SK-N-SH (cell line): ENCODE data around the gene PTPN6. TPM values are rescaled to one million over a fixed set of nuclear protein-coding genes. Genes with fewer than 3 reads are reported as not detected.

Experiments used
- CTCF ChIA-PET: fragments of 300-600, 350-600 bp; formaldehyde crosslinking; extraction: SDS; loops from one replicate; lab custom pipeline; 2021; lab: Yijun Ruan, JAX
- POLR2A ChIA-PET: fragments of 350-600 bp; sonication (Branson Sonifier 250); formaldehyde crosslinking; extraction: SDS; loops from one replicate; lab custom pipeline; 2020; ENCODE audit warnings: antibody characterized with exemption, inconsistent platforms; lab: Yijun Ruan, JAX
- DNase-seq: peaks from one replicate; pipeline ENCODE4 v3.0.0; 2012
- H2AFZ ChIP-seq: fragments of 200-600 bp; sonication (generic); 2 replicates; pipeline ENCODE4 v1.8.1; 2016; ENCODE audit warnings: antibody characterized with exemption, mild to moderate bottlenecking, low read depth
- H3F3A ChIP-seq: fragments of 200-600 bp; sonication (generic); replicated peaks from 2 replicates; pipeline ENCODE3; 2016; ENCODE audit warnings: antibody characterized with exemption, mild to moderate bottlenecking; ENCODE audit not compliant: insufficient read depth
- H3K27ac ChIP-seq, 2 experiments: fragments of 200-500 bp in 1 of 2; fragments of 200-600 bp in 1 of 2; sonication (Bioruptor generic) in 1 of 2; sonication (generic), shearing (Covaris generic) in 1 of 2; 2 replicates each; pipeline versions ENCODE4 v1.5.1 to v1.6.1; 2014 to 2016; ENCODE audit warnings: low read depth in 2 of 2, inconsistent platforms in 1 of 2, low read length in 1 of 2, mild to moderate bottlenecking in 1 of 2, mixed read lengths in 1 of 2
- H3K27me3 ChIP-seq: fragments of 200-600 bp; sonication (generic), shearing (Covaris generic); 2 replicates; pipeline ENCODE4 v1.6.1; 2016; ENCODE audit warnings: mixed run types; ENCODE audit not compliant: insufficient read depth
- H3K36me3 ChIP-seq, 2 experiments: fragments of 200-500 bp in 1 of 2; fragments of 200-600 bp in 1 of 2; sonication (Bioruptor generic) in 1 of 2; sonication (generic) in 1 of 2; replicated peaks in 1 of 2; 2 replicates each; pipeline versions ENCODE3 to v1.5.1; 2014 to 2016; ENCODE audit warnings: low read length in 1 of 2, mild to moderate bottlenecking in 1 of 2; ENCODE audit not compliant: insufficient read depth in 2 of 2, control insufficient read depth in 1 of 2
- H3K4me1 ChIP-seq, 2 experiments: fragments of 200-500 bp in 1 of 2; fragments of 200-600 bp in 1 of 2; sonication (Bioruptor generic) in 1 of 2; sonication (generic), shearing (Covaris generic) in 1 of 2; 2 replicates each; pipeline versions ENCODE4 v1.5.1 to v1.6.1; 2014 to 2016; ENCODE audit warnings: low read depth in 1 of 2, low read length in 1 of 2, mixed run types in 1 of 2; ENCODE audit not compliant: insufficient read depth in 2 of 2, control insufficient read depth in 1 of 2
- H3K4me2 ChIP-seq: fragments of 200-600 bp; sonication (generic), shearing (Covaris generic); 2 replicates; pipeline ENCODE4 v1.6.1; 2017; ENCODE audit warnings: mixed run types
- H3K4me3 ChIP-seq, 2 experiments: fragments of 200-500 bp in 1 of 2; fragments of 200-600 bp in 1 of 2; sonication (Bioruptor generic) in 1 of 2; sonication (generic), shearing (Covaris generic) in 1 of 2; 2 replicates each; pipeline versions ENCODE4 v1.5.1 to v1.8.1; 2014 to 2016; ENCODE audit warnings: low read depth in 2 of 2, inconsistent platforms in 1 of 2, low read length in 1 of 2, mild to moderate bottlenecking in 1 of 2, mixed read lengths in 1 of 2, moderate library complexity in 1 of 2
- H3K79me2 ChIP-seq: fragments of 200-600 bp; sonication (generic); 2 replicates; pipeline ENCODE4 v1.8.1; 2017; ENCODE audit warnings: mild to moderate bottlenecking; ENCODE audit not compliant: insufficient read depth
- H3K9ac ChIP-seq: fragments of 200-600 bp; sonication (generic); 2 replicates; pipeline ENCODE4 v1.6.1; 2017; ENCODE audit warnings: mixed run types
- H3K9me2 ChIP-seq: fragments of 200-600 bp; sonication (generic); 2 replicates; pipeline ENCODE4 v1.6.1; 2017; ENCODE audit warnings: mixed run types
- H3K9me3 ChIP-seq: fragments of 200-600 bp; sonication (generic); 2 replicates; pipeline ENCODE4 v1.6.1; 2017; ENCODE audit warnings: mixed run types, mild to moderate bottlenecking, moderate library complexity
- H4K20me1 ChIP-seq: fragments of 200-600 bp; sonication (generic); 2 replicates; pipeline ENCODE4 v1.6.1; 2017; ENCODE audit warnings: mild to moderate bottlenecking, mixed run types; ENCODE audit not compliant: insufficient read depth
- CTCF ChIP-seq: fragments of 200-600 bp; sonication (generic); IDR thresholded peaks from 2 replicates; pipeline ENCODE4 v1.6.1; 2017; ENCODE audit warnings: antibody characterized with exemption, mild to moderate bottlenecking, moderate library complexity
- EP300 ChIP-seq, 2 experiments: IDR thresholded peaks; 2 replicates each; pipeline versions ENCODE4 v1.4.0 to v1.6.1; 2012; ENCODE audit warnings: borderline replicate concordance in 1 of 2, low read depth in 1 of 2, low read length in 1 of 2
- EZH2phosphoT487 ChIP-seq: fragments of 200-600 bp; sonication (generic); IDR thresholded peaks from 2 replicates; pipeline ENCODE4 v1.6.1; 2017; ENCODE audit warnings: low read depth, mixed run types, mild to moderate bottlenecking, antibody characterized with exemption, moderate library complexity, borderline replicate concordance
- GABPA ChIP-seq: IDR thresholded peaks from 2 replicates; pipeline ENCODE4 v1.4.0; 2012; ENCODE audit warnings: low read depth, mild to moderate bottlenecking
- GATA2 ChIP-seq: sonication (generic); formaldehyde crosslinking; IDR thresholded peaks from 2 replicates; pipeline ENCODE4 v1.5.0; 2020; ENCODE audit warnings: mild to moderate bottlenecking, missing genetic modification reagents
- IRF3 ChIP-seq: fragments of 150-350 bp; IDR thresholded peaks from 2 replicates; pipeline ENCODE4 v1.6.1; 2016; ENCODE audit warnings: mild to moderate bottlenecking, low read depth, low read length
- MXI1 ChIP-seq: IDR thresholded peaks from 2 replicates; pipeline ENCODE4 v1.6.1; 2012; ENCODE audit warnings: mild to moderate bottlenecking, low read depth, low read length, improper control_type of control experiment
- POLR2AphosphoS5 ChIP-seq: IDR thresholded peaks from 2 replicates; pipeline ENCODE4 v1.6.1; 2012; ENCODE audit warnings: low read depth, low read length
- RCOR1 ChIP-seq: fragments of 150-350 bp; IDR thresholded peaks from 2 replicates; pipeline ENCODE4 v1.6.1; 2017; ENCODE audit warnings: antibody characterized with exemption, low read length
- TEAD4 ChIP-seq: IDR thresholded peaks from 2 replicates; pipeline ENCODE4 v1.4.0; 2012; ENCODE audit warnings: mild to moderate bottlenecking, borderline replicate concordance; ENCODE audit not compliant: insufficient read depth
- WGBS: methylation state at CpG from one replicate; pipeline ENCODE4 v1.1.6; 2017; ENCODE audit warnings: low lambda C conversion rate; 5-methylcytosine and 5-hydroxymethylcytosine counted together
- polyA plus RNA-seq, 3 experiments: library from polyadenylated mRNA; depleted of rRNA; stranded (reverse); fragments of >200 nt; gene quantifications; 2 replicates each; pipeline ENCODE4 v1.2.3, GENCODE V29; 2012
- TF ChIP-seq, protein P1 (sequence below): fragments of 150-350 bp; IDR thresholded peaks from 2 replicates; pipeline ENCODE4 v1.6.1; 2017; ENCODE audit warnings: antibody characterized with exemption, low read length, low read depth, borderline replicate concordance

The PTPN6 gene
- polyA plus RNA-seq, 1 of the 3 experiments (the other 2 are of a cell fraction) = 0.12 TPM

- no peaks in the 10 kb centered on the region for H3K9me3 ChIP-seq
- no peaks in the 10 kb centered on the region for H4K20me1 ChIP-seq
- no peak overlapping the region for H3K9ac ChIP-seq
- H2AFZ ChIP-seq = no peak overlapping the region
- 89% methylated on average over 7 of the region's 7 CpGs for WGBS
- ChIA-PET CTCF (interaction anchor here (1.3 to 8.2 kb wide), 5 partner anchors 16 to 49 kb away, joined by 3 to 134 read pairs (median 5); partner anchors contain the start of genes C12orf57, RNU7-1 and SPSB2), POLR2A (interaction anchor here (0.9 to 1.4 kb wide), 4 partner anchors 9 to 40 kb away, joined by 3 to 5 read pairs (median 3); no protein-coding TSS in a partner anchor)
- no peak overlapping the region for H3K27ac ChIP-seq
- no peaks in the 10 kb centered on the region for H3K9me2 ChIP-seq
- no peak overlapping the region for H3K4me3 ChIP-seq
- no peak for DNase-seq
- H3F3A ChIP-seq = peaks cover 25% of the 10 kb centered on the region
- H3K4me2 ChIP-seq = no peak overlapping the region
- TF ChIP-seq RCOR1 = no peak
- no peak for TF ChIP-seq CTCF
- no peak for TF ChIP-seq TEAD4
- no peak for TF ChIP-seq GABPA
- TF ChIP-seq EZH2phosphoT487 = no peak
- TF ChIP-seq EP300 (IDR thresholded peaks at IDR 0.05; ENCODE audit: borderline replicate concordance in 1 of 2, low read depth in 1 of 2, low read length in 1 of 2) = no peak
- no peak for TF ChIP-seq GATA2 (CRISPR knock-in tag)
- TF ChIP-seq IRF3 = no peak
- no peak for TF ChIP-seq POLR2AphosphoS5
- TF ChIP-seq, protein P1, sequence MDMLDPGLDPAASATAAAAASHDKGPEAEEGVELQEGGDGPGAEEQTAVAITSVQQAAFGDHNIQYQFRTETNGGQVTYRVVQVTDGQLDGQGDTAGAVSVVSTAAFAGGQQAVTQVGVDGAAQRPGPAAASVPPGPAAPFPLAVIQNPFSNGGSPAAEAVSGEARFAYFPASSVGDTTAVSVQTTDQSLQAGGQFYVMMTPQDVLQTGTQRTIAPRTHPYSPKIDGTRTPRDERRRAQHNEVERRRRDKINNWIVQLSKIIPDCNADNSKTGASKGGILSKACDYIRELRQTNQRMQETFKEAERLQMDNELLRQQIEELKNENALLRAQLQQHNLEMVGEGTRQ = no peak
- no peak for TF ChIP-seq MXI1
- peaks cover 22 to 24% of the 10 kb centered on the region in 2 experiments; a peak in 3 of 4 replicates for H3K4me1 ChIP-seq
- peaks cover 6 to 9% of the 10 kb centered on the region in 2 experiments for H3K36me3 ChIP-seq
- H3K79me2 ChIP-seq = peaks cover 3% of the 10 kb centered on the region; the same call in 1 of the 2 replicates
- no peaks in the 10 kb centered on the region for H3K27me3 ChIP-seq
Observed at GRCh38 chr12:6921539-6921938, 29.6 kb upstream of the PTPN6 start.
